GM20000 (cell line): Measurements from ENCODE around the gene CTNNA3.

Experiments used
- DNase-seq: peaks from one replicate; pipeline ENCODE4 v3.0.0; 2012; ENCODE audit warnings: low spot score
- TF ChIP-seq, protein P1 (sequence below): IDR thresholded peaks from 2 replicates; pipeline ENCODE4 v1.5.1; 2012; ENCODE audit warnings: mild to moderate bottlenecking, control low read depth; ENCODE audit errors: extremely low read depth, missing control alignments

CTNNA3 gene

DNA sequence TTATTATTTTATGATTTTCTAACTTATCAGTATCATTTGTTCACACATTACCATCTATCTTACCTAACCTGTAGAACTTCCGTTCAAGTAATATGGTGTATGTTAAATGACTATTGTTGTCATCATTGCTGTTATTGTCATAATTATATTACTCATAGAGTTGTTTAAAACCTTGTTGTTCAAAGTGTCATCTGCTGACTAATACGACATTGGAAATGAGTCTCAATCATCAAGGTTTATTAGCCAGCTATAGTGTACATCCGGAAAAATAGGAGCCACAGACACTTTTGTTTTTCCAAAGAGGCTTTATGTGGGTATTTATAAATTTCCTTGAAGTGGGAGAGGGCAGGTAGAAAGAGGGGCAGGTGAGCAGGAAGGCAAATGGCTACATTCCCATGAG lies 1157.1 kb downstream of the CTNNA3 start:
- TF ChIP-seq, protein P1, sequence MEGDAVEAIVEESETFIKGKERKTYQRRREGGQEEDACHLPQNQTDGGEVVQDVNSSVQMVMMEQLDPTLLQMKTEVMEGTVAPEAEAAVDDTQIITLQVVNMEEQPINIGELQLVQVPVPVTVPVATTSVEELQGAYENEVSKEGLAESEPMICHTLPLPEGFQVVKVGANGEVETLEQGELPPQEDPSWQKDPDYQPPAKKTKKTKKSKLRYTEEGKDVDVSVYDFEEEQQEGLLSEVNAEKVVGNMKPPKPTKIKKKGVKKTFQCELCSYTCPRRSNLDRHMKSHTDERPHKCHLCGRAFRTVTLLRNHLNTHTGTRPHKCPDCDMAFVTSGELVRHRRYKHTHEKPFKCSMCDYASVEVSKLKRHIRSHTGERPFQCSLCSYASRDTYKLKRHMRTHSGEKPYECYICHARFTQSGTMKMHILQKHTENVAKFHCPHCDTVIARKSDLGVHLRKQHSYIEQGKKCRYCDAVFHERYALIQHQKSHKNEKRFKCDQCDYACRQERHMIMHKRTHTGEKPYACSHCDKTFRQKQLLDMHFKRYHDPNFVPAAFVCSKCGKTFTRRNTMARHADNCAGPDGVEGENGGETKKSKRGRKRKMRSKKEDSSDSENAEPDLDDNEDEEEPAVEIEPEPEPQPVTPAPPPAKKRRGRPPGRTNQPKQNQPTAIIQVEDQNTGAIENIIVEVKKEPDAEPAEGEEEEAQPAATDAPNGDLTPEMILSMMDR, result no peak
- DNase-seq, result no peak

DNA sequence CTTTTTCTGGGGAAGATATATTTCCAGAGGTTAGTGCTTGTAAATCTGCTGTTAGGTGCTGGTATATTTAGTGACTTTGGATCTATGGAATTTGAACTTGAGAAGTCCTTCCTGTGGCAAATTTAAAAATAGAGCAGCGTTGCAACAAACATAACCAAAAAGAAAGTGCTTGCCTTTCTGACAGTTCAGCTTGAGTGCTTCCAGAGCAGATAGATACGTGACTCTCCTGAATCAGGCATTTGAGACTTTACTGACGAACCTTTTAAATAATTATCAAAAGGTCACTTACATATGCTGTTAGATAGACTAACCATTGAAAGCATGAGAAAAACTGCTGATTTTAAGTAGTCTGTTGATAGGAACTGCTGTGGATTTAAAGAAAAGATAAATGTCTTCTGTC lies 1157.6 kb downstream of the CTNNA3 start:
- no peak for DNase-seq

DNA sequence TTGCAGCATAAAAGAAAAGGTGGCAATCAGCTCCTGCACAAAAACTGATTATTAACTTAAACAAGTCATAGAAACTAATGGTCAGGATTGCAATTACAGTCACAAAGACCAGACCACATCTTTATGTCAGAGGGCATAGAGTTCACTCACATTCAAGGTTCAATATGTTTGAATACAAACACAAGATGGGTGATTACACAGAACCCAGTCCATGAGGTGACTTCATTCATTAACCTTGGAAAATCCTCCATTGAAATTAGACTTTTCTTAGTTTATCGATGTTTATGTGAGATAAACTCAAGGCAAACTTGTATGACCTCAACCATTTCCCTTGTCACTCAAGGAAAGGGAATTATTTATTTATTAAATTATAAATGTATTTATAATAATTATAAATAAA lies 1158.8 kb downstream of the CTNNA3 start:
- TF ChIP-seq, protein P1, result no peak
- no peak for DNase-seq

More for the DNA sequence above, 1157.6 kb downstream of the CTNNA3 start:
- TF ChIP-seq, protein P1, result no peak

DNA sequence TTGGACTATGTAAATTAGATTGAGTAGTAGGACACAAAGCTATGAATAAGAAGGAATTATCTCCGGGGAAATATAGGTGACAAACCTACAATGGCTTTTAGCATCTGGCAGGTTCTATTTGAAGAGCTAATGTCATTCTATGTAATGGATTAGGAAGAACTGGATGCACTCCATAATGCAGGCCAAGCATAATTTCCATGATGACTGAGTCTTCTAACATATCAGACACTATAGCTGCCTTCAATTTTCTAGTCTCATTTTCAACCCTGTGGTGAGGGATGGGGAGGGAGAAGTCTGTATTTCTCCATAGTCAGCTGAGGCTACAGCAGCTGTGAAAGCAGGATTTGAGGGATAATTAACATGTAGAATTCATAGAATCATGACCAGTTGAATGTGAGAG lies 1160.6 kb downstream of the CTNNA3 start:
- TF ChIP-seq, protein P1, result no peak
- DNase-seq, result no peak

DNA sequence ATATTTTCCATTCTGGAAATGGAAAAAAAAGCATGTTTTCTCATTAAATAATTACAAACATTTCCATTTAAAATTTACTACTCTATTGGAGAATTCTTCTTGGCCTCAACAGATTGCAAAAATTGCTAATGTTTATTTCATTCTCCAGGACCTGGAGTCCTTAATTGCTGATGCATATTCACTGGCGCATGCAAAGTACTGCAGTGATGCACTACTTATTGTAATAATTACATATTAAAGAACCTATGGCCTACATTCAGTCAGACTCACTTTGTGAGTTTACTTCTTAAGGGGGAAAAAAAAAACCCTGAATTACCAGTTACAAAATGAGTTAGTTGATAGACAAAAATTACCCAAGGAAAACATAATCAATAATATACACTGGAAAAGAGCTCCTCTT lies 1161.1 kb downstream of the CTNNA3 start:
- TF ChIP-seq, protein P1, result no peak
- no peak for DNase-seq

DNA sequence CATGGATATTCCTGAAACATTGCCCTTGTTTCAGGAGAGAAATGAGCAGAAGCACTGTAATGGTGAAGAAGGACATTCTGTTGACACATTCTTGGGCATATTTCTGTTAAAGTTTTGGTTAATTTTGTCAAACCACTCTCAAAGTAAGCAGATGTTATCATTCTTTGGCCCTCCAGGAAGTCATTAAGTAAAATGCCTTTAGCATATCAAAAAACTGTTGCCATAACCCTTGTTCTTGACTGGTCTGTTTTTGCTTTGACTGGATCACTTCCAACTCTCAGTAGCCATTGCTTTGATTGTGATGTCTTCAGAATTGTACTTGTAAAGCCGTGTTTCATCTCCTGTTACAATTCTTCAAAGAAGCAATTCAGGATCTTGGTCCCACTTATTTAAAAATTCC lies 1174.5 kb downstream of the CTNNA3 start:
- no peak for DNase-seq
- TF ChIP-seq, protein P1, result no peak

DNA sequence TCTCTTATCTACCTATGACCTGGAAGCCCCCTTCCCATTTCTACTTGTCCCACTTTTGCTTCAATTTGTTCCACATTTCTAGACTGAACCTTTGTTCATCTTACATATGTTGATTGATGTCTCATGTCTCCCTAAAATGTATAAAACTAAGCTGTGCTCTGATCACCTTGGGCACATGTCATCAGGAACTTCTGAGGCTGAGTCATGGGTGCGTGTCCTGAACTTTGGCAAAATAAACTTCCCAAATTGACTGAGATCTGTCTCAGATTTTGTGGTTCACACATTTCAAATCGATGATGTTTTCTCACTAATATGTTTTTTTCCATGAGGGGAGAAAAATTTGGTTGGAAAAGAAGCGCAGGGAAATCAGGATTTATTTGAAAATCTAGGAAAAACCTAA lies 1176.4 kb downstream of the CTNNA3 start:
- no peak for DNase-seq
- TF ChIP-seq, protein P1, result no peak
